Measurements from ENCODE around the gene SPP1.
A peak's percentile ranks its signal among the peaks of the same experiment; 100 is the strongest.

The SPP1 gene

GRCh38 chr4:87956501-87956900, 19.0 kb upstream of the SPP1 start:
- no peak for DNase-seq (ENCODE audit: low read depth)

DNA sequence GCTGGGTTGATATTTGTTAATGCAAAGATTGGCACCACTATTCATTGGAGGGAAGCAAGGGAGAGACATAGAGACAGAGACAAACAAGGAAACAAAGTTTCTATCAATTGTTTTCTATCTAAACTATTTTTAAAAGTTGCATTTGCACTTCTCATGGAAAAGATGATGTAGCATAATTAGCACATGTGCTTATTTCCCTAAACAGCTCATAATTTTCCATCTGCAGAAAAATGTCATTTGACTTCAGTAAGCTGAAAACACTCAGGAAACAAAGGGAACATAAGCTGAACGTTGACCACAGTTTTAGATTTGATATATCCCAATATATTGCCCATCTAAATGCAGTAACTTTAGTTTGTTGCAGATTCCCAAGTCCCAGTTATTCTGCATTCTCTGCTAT, 18.5 kb upstream of the SPP1 start:
- no peak for DNase-seq (ENCODE audit: low read depth)

GRCh38 chr4:87961993-87962392, 13.5 kb upstream of the SPP1 start:
- no peak for DNase-seq (ENCODE audit: low read depth)

DNA sequence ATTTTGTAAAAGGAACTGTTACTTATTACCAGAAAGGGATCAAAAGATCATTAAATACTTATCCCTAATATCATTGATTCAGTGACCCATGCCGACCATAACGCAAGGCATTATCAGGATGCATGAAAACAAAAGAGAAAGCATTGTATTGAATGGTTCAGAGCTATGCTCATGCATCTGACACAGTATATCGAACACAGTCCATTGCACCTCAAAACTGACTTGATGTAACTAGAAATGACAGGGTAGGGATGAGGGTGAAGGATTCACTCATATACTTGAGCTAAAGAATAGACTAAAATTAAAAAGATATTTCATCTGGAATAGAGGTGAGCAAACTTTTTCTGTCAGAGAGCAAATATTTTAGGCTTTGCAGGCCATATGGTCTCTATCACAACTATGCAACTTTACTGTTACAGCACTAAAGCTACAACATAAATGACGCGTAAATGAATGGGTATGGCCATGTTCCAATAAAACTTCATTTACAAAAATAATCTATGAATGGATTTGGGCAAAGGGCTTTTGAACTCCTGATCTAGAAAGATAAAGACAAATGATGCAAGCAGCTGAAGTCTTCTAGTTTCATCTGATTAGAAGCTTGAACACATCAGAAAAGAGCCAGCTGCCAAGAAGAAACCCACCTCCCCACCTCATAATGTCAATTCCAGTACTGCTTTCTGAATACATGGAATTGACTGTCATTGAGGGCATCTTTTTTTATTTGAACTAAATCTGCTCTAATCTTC, 12.9 kb upstream of the SPP1 start:
- no peak for DNase-seq (ENCODE audit: low read depth)

DNA sequence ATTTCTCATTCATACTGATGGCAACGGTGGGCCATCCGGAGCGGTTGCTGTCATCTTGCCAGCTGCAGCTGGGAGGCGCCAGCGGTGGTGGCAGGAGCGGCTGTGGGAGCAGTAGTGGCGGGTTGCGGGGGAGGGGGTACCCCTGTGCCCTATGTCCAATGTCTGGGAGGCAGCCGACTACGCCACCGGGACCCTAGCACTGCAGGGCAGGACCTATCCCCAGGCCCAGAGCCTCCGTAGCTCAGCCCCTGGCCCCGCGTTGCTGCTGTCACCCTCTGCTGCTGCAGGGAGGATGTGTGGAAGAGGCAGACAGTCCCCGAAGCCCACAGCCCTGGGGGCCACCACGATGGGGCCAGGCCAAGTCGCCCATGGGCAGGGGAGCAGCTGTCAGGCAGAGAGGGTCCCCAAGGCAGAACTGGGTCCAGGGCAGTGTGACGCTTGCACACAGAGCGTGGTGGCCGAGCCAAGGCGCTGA, 10.0 kb upstream of the SPP1 start:
- no peak for DNase-seq (ENCODE audit: low read depth)

DNA sequence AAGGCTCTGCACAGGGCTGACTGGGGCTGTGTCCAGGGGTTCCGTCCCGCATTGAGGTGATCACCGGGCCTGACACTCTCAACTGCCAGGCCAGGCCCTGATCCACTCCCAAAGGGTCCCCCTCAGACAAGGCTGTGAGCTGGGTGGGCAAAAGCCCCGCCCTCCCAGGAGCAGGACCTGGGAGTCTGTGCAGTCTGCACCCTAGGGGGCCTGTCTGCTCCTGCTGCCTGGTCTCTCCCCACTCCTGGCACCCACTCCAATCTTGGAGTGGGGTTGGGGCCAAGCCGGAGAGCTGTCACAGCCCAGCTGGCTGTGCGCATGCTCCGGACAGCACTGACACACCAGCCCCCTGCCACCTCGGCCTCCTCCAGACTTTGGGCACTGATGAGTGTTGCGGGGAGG, 9.4 kb upstream of the SPP1 start:
- DNase-seq (ENCODE audit: low read depth) = no peak

- DNase-seq (ENCODE audit: low read depth) = no peak
Observed at GRCh38 chr4:87967193-87967592, 8.3 kb upstream of the SPP1 start.

- DNase-seq (ENCODE audit: low read depth) = no peak
Observed at GRCh38 chr4:87970121-87970520, 5.4 kb upstream of the SPP1 start.

DNA sequence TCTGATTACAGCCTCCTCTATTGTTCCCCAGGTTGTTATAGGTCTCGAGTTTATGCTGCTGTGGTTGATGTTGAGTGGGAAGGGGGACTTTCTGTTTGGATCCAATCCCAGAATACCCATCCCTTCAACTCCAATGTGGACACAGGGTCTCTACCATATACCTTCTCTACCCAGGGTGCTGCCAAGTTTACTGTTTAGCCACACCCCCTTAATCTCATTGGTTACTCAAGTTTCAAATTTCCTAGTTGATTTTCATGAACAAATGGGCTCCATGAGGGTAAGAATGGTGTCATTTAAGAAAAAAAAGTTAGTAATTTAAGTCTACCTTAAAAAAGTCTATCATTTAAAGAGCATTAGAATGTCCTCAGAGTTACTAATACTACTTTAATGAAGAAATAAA, 3.6 kb upstream of the SPP1 start:
- no peak for DNase-seq (ENCODE audit: low read depth)

- DNase-seq (ENCODE audit: low read depth) = peak; percentile 43
Observed at GRCh38 chr4:87973283-87974169, 2.0 kb upstream of the SPP1 start.

DNA sequence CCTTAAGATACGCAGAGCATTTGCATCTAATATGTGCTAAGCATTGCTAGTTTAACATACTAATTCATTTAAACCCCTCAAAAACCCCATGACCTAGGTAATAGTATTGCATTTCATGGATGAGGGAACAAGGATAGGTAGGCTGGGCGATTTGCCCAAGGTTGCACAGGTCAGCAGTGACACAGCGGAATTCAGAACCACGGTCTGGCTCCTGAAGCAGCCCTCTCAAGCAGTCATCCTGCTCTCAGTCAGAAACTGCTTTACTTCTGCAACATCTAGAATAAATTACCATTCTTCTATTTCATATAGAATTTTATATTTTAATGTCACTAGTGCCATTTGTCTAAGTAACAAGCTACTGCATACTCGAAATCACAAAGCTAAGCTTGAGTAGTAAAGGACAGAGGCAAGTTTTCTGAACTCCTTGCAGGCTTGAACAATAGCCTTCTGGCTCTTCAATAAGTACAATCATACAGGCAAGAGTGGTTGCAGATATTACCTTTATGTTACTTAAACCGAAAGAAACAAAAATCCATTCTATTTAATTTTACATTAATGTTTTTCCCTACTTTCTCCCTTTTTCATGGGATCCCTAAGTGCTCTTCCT, 555 bp upstream of the SPP1 start:
- DNase-seq (ENCODE audit: low read depth) = no peak

- no peak for DNase-seq (ENCODE audit: low read depth)
Observed at GRCh38 chr4:87977521-87978278, 2.2 kb downstream of the SPP1 start.

DNA sequence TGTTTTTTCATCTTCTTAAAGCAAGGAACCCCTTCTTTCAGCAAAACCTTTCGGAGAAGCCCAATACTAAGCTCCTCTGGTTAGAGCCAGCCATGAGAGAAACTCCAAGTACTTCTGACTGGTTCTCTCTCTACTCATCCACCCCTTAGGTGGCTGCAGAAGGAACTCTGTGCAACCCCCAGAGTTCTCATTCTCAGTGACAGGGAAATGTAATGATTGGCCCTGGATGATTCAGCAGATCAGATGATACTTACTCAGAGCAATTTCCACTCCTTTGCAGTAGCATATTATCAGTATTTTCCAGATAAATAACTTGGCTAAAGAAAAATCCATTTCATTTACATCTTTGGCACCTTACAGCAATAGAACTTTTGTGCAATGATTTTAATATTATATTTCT, 3.2 kb downstream of the SPP1 start:
- no peak for DNase-seq (ENCODE audit: low read depth)

DNA sequence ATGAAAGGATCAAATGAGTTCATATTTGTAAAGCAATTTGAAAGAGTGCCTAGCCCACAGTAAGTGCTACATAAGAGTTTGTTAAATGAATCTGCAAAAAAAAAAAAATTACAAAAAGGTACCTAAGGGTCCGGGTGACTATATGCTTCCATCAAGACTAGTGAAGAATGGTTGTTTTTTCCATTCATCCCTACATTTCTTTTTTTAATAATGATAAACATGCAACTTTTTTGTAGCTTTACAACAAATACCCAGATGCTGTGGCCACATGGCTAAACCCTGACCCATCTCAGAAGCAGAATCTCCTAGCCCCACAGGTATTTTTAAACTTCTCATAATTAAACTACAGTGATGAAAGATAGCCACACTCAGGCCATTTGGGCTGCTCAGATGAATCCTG, 4.3 kb downstream of the SPP1 start:
- DNase-seq (ENCODE audit: low read depth) = no peak

DNA sequence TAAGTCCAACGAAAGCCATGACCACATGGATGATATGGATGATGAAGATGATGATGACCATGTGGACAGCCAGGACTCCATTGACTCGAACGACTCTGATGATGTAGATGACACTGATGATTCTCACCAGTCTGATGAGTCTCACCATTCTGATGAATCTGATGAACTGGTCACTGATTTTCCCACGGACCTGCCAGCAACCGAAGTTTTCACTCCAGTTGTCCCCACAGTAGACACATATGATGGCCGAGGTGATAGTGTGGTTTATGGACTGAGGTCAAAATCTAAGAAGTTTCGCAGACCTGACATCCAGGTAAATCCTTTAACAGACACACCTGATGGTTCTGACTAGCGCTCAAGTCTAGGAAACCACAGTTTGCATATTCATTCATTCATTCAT, 6.0 kb downstream of the SPP1 start:
- DNase-seq (ENCODE audit: low read depth) = no peak

GRCh38 chr4:87982036-87982435, 6.5 kb downstream of the SPP1 start:
- no peak for DNase-seq (ENCODE audit: low read depth)

DNA sequence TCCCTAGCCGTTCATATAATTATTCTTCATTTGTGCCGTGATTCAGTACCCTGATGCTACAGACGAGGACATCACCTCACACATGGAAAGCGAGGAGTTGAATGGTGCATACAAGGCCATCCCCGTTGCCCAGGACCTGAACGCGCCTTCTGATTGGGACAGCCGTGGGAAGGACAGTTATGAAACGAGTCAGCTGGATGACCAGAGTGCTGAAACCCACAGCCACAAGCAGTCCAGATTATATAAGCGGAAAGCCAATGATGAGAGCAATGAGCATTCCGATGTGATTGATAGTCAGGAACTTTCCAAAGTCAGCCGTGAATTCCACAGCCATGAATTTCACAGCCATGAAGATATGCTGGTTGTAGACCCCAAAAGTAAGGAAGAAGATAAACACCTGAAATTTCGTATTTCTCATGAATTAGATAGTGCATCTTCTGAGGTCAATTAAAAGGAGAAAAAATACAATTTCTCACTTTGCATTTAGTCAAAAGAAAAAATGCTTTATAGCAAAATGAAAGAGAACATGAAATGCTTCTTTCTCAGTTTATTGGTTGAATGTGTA, 7.0 kb downstream of the SPP1 start:
- no peak for DNase-seq (ENCODE audit: low read depth)

DNA sequence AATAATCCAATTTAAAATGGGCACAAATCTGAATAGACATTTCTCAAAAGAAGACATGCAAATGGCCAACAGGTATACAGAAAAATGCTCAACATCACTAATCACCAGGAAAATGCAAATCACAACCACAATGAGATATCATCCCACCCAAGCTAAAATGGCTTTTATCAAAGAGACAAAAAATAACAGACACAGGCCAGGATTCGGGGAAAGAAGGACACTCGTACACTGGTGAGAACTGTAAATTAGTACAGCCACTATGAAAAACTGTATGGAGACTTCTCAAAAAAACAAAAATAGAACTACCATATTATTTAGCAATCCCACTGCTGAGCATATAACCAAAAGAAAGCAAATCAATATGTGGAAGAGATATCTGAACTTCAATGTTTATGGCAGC, 8.5 kb downstream of the SPP1 start:
- no peak for DNase-seq (ENCODE audit: low read depth)

GRCh38 chr4:87985097-87985886, 9.8 kb downstream of the SPP1 start:
- DNase-seq (ENCODE audit: low read depth) = no peak

DNA sequence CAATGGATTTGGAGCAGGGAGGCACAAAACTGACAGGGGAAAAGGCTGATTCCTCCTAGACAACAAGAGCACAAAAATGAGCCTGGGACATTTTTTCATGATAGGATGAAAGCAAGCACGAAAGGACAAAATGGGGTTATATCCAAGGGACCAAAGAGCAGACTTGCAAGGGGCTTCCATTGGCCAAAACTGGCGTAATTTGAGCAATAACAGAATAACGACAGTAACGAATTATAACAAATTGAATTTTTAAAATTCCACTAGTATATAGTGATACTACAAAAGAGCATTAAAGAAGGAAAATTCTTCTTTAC, 10.3 kb downstream of the SPP1 start:
- DNase-seq (ENCODE audit: low read depth) = no peak

DNA sequence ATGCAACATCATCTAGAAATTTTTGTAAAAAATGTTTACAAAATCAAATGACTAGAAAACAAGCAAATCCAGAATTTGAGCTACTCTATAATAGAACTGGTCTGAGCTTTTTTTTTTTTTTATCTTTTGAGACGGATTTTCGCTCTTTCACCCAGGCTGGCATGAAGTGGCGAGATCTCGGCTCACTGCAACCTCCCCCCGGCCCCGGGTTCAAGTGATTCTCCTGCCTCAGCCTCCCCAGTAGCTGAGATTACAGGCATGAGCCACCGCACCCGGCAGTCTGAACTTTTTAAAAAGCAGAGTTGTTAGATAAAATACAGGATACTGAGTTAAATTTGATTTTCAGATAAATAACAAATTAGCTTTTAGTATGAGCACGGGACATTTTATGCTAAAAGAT, 11.0 kb downstream of the SPP1 start:
- no peak for DNase-seq (ENCODE audit: low read depth)

Data from fibroblast of the conjunctiva (primary cell).